K562 (cell line): ENCODE results near the gene EZH1. TPM values are rescaled to one million over a fixed set of nuclear protein-coding genes. Genes with fewer than 3 reads are reported as not detected.

Experiments used
- ETS1 ChIP-seq: conservative IDR thresholded peaks from 2 replicates; pipeline ENCODE4 v1.6.1; 2011; ENCODE audit warnings: low read depth, mild to moderate bottlenecking, low read length; ENCODE audit not compliant: control insufficient read depth
- NCOA1 ChIP-seq: fragments of 450-650 bp; IDR thresholded peaks from 2 replicates; pipeline ENCODE4 v1.6.1; 2016; ENCODE audit warnings: low read depth
- PHB ChIP-seq: fragments of 250-450 bp; sonication (Bioruptor Pico); IDR thresholded peaks from 2 replicates; pipeline ENCODE4 v1.5.0; 2021
- POLR3A ChIP-seq: IDR thresholded peaks from 2 replicates; pipeline ENCODE4 v1.6.1; 2011; ENCODE audit warnings: borderline replicate concordance, mild to moderate bottlenecking, moderate library complexity; ENCODE audit not compliant: insufficient read length, insufficient read depth; ENCODE audit errors: extremely low read depth
- PTBP1 ChIP-seq: fragments of 200-400 bp; formaldehyde crosslinking; IDR thresholded peaks from 2 replicates; pipeline ENCODE4 v1.6.1; 2017; ENCODE audit warnings: low read depth, low read length
- RCOR1 ChIP-seq, 2 experiments: IDR thresholded peaks; 2 replicates each; pipeline ENCODE4 v1.6.1; 2012; ENCODE audit warnings: low read depth in 2 of 2, low read length in 2 of 2, borderline replicate concordance in 1 of 2, improper control_type of control experiment in 1 of 2
- SMARCC2 ChIP-seq: fragments of 450-650 bp; IDR thresholded peaks from 2 replicates; pipeline ENCODE4 v1.6.1; 2017; ENCODE audit warnings: antibody characterized with exemption, moderate library complexity, mild to moderate bottlenecking, low read depth
- SP1 ChIP-seq: sonication (generic); formaldehyde crosslinking; IDR thresholded peaks from 2 replicates; pipeline ENCODE4 v1.8.1; 2022; ENCODE audit warnings: mild to moderate bottlenecking, missing genetic modification reagents
- TSHZ1 ChIP-seq: fragments of 250-450 bp; sonication (Bioruptor Pico); IDR thresholded peaks from 2 replicates; pipeline ENCODE4 v1.4.0; 2020; ENCODE audit warnings: mild to moderate bottlenecking, moderate library complexity
- ZFPM2 ChIP-seq: fragments of 250-450 bp; sonication (Bioruptor Pico); IDR thresholded peaks from 2 replicates; pipeline ENCODE4 v1.5.1; 2022; ENCODE audit warnings: mild to moderate bottlenecking
- ZNF184 ChIP-seq: sonication (generic); formaldehyde crosslinking; IDR thresholded peaks from 2 replicates; pipeline ENCODE4 v1.5.0; 2020; ENCODE audit warnings: missing genetic modification reagents
- ZNF263 ChIP-seq: sonication (generic); formaldehyde crosslinking; IDR thresholded peaks from 2 replicates; pipeline ENCODE4 v1.8.0; 2022; ENCODE audit warnings: mild to moderate bottlenecking, missing genetic modification reagents, borderline replicate concordance
- ZNF407 ChIP-seq: fragments of 450-650 bp; IDR thresholded peaks from 2 replicates; pipeline ENCODE4 v1.6.1; 2016; ENCODE audit warnings: low read depth
- polyA plus RNA-seq, 8 experiments: library from polyadenylated mRNA; depleted of rRNA in 4 of 8; stranded (reverse) in 5 of 8; unstranded in 3 of 8; fragments of >200 nt; fragmentation: Nextera tagmentation in 2 of 8; fragmentation: Illumina TruSeq in 1 of 8; extraction: Ambion mirVana in 2 of 8; extraction: Trizol in 1 of 8; gene quantifications; 2 replicates each; pipeline versions ENCODE4 v1.2.1 to v1.2.3, GENCODE V29; 2011 to 2014; ENCODE audit warnings: inconsistent platforms in 1 of 8, missing spikeins in 1 of 8
- total RNA-seq, 7 experiments: library from RNA; depleted of rRNA in 6 of 7; stranded (reverse); fragments of >200 nt in 6 of 7; fragmentation: Illumina TruSeq in 2 of 7; extraction: Trizol in 2 of 7; gene quantifications; 2 replicates each; pipeline versions ENCODE4 v1.2.1 to v1.2.3, GENCODE V29; 2011 to 2021; ENCODE audit warnings: low replicate concordance in 1 of 7

Gene EZH1
- total and polyA plus RNA-seq, 9 of the 15 experiments (the other 6 are each of a cell fraction or from before 2014, with no cell fraction given): 8.6 to 40.8 (median 22.9) TPM

- TF ChIP-seq ZNF407: peak; percentile 64; the same call in 1 of the 2 replicates
- no peak for TF ChIP-seq POLR3A
- 0 out of 2 replicates have a peak, but pooled peaks have one; percentile 23 for TF ChIP-seq PTBP1
- TF ChIP-seq ETS1: 0 out of 2 replicates have a peak, but pooled peaks have one; percentile 21
- TF ChIP-seq SP1 (CRISPR knock-in tag): 0 out of 2 replicates have a peak, but pooled peaks have one; percentile 52
- peak; percentile 12; the same call in 1 of the 2 replicates for TF ChIP-seq PHB (CRISPR knock-in tag)
- TF ChIP-seq SMARCC2: no peak
- no peak for TF ChIP-seq ZFPM2
- no peak for TF ChIP-seq TSHZ1 (CRISPR knock-in tag)
- no peak for TF ChIP-seq NCOA1
- 0 out of 2 replicates have a peak, but pooled peaks have one; percentile 16 for TF ChIP-seq ZNF263 (CRISPR knock-in tag)
- TF ChIP-seq ZNF184 (CRISPR knock-in tag): no peak
- no peak for TF ChIP-seq RCOR1 (IDR thresholded peaks at IDR 0.05; ENCODE audit: borderline replicate concordance in 1 of 2, low read depth in 2 of 2, low read length in 2 of 2)
Measured at GRCh38 chr17:42780851-42781638, 36.2 kb upstream of the EZH1 start (continued).
